Upper lobe of right lung (tissue), 1 donor: ENCODE data around the gene RPS6KL1. TPM values are rescaled to one million over a fixed set of nuclear protein-coding genes. Genes with fewer than 3 reads are reported as not detected.
A peak's percentile ranks its signal among the peaks of the same experiment; 100 is the strongest.

Experiments used
- ATAC-seq: fragments of 200-7000 bp; cut with Tn5 transposase; one replicate; pipeline ENCODE4 v1.9.1; 2020; ENCODE audit warnings: mild to moderate bottlenecking, moderate library complexity
- DNase-seq: peaks from one replicate; pipeline ENCODE4 v3.0.0-alpha.2; 2020
- H3K27ac ChIP-seq: fragments of 200-600 bp; one replicate; pipeline ENCODE4 v1.8.0; 2022
- H3K27me3 ChIP-seq: fragments of 200-600 bp; one replicate; pipeline ENCODE4 v1.8.0; 2022; ENCODE audit warnings: mild to moderate bottlenecking
- H3K36me3 ChIP-seq: fragments of 200-600 bp; one replicate; pipeline ENCODE4 v1.8.0; 2022
- H3K4me1 ChIP-seq: fragments of 200-600 bp; one replicate; pipeline ENCODE4 v1.8.0; 2022
- H3K4me3 ChIP-seq: fragments of 200-600 bp; one replicate; pipeline ENCODE4 v1.8.0; 2022; ENCODE audit warnings: mild to moderate bottlenecking
- H3K9me3 ChIP-seq: fragments of 200-600 bp; one replicate; pipeline ENCODE4 v1.8.0; 2022
- CTCF ChIP-seq: fragments of 200-600 bp; IDR thresholded peaks from one replicate; pipeline ENCODE4 v1.8.0; 2022; ENCODE audit warnings: antibody characterized with exemption
- intact Hi-C: fragments of 100-400 bp; cut with DNase I; formaldehyde crosslinking; loops from one replicate; pipeline ENCODE4 v1.11.0; 2022
- total RNA-seq: library from RNA; stranded (reverse); fragmentation: NEBNext Ultra II Directional; extraction: Animal tissue kit (Norgen Biotek cat#: 25700); gene quantifications from one replicate; pipeline ENCODE4 v1.2.1, GENCODE V29; 2021
- donor health status: DM: no; HTN: yes; CAD: no; lungs with severe emphysema.

The RPS6KL1 gene
- total RNA-seq, 1 donor from 2014 or later = 5.1 TPM

GRCh38 chr14:74921053-74921620, 1.9 kb downstream of the RPS6KL1 start:
- DNase-seq (no peak), ATAC-seq (no peak)
- TF ChIP-seq CTCF = no peak
- Histone ChIP-seq H3K27ac (no peak overlapping the region), H3K27me3 (no peaks in the 10 kb centered on the region), H3K4me3 (no peak overlapping the region), H3K36me3 (no peaks in the 10 kb centered on the region), H3K4me1 (peaks cover 9% of the 10 kb centered on the region), H3K9me3 (no peaks in the 10 kb centered on the region)
- intact Hi-C loops = no loop called here

GRCh38 chr14:74920281-74920680, 2.8 kb downstream of the RPS6KL1 start:
- TF ChIP-seq CTCF = no peak
- Histone ChIP-seq H3K9me3 (no peaks in the 10 kb centered on the region), H3K4me3 (no peak overlapping the region), H3K27me3 (no peaks in the 10 kb centered on the region), H3K36me3 (no peaks in the 10 kb centered on the region), H3K27ac (no peak overlapping the region), H3K4me1 (peaks cover 9% of the 10 kb centered on the region)
- ATAC-seq (no peak), DNase-seq (no peak)
- intact Hi-C loops = no loop called here

- H3K4me1 ChIP-seq = peaks cover 9% of the 10 kb centered on the region
- H3K27me3 ChIP-seq = no peaks in the 10 kb centered on the region
- TF ChIP-seq CTCF = no peak
- intact Hi-C loops = loop anchor here (10.0 kb wide), 1 partner anchor 165 kb away; no protein-coding TSS in a partner anchor
- DNase-seq (no peak), ATAC-seq (no peak)
- no peak overlapping the region for H3K27ac ChIP-seq
- no peak overlapping the region for H3K4me3 ChIP-seq
- H3K36me3 ChIP-seq = no peaks in the 10 kb centered on the region
- H3K9me3 ChIP-seq = no peaks in the 10 kb centered on the region
Measured at GRCh38 chr14:74919421-74920165, 3.5 kb downstream of the RPS6KL1 start.

- Histone ChIP-seq H3K36me3 (no peaks in the 10 kb centered on the region), H3K4me3 (no peak overlapping the region), H3K9me3 (no peaks in the 10 kb centered on the region), H3K27me3 (no peaks in the 10 kb centered on the region), H3K27ac (peak overlapping the region; percentile 30), H3K4me1 (peaks cover 14% of the 10 kb centered on the region)
- intact Hi-C loops = loop anchor here (10.0 kb wide), 1 partner anchor 166 kb away; no protein-coding TSS in a partner anchor
- DNase-seq (no peak), ATAC-seq (no peak)
- no peak for TF ChIP-seq CTCF
Measured at GRCh38 chr14:74918380-74918779, 4.7 kb downstream of the RPS6KL1 start.

GRCh38 chr14:74917646-74918081, 5.4 kb downstream of the RPS6KL1 start:
- ATAC-seq = peak; percentile 36
- H3K4me3 ChIP-seq = no peak overlapping the region
- H3K27me3 ChIP-seq = no peaks in the 10 kb centered on the region
- peaks cover 10% of the 10 kb centered on the region for H3K4me1 ChIP-seq
- intact Hi-C loops = loop anchor here (10.0 kb wide), 1 partner anchor 167 kb away; no protein-coding TSS in a partner anchor
- no peaks in the 10 kb centered on the region for H3K36me3 ChIP-seq
- no peak for DNase-seq
- no peaks in the 10 kb centered on the region for H3K9me3 ChIP-seq
- TF ChIP-seq CTCF = no peak
- no peak overlapping the region for H3K27ac ChIP-seq
